Activated T-helper 2 cell treated with anti-CD3 and anti-CD28 coated beads, Interferon-gamma antibody, Interleukin-2, Interleukin-4, amounts not matched to agents 10 μg/mL and 5 μg/mL and 100 μg/mL, durations not matched to agents 14 hours and 24 hours and 36 hours (primary cell): Measurements from ENCODE around the gene UBE2L3. TPM values are rescaled to one million over a fixed set of nuclear protein-coding genes. Genes with fewer than 3 reads are reported as not detected.
A peak's percentile ranks its signal among the peaks of the same experiment; 100 is the strongest.
"Not testable (repeated sequence)": the region's sequence is repeated elsewhere in the genome, so short reads cannot be mapped to it uniquely, and the experiment has no call there.

Experiments used
- DNase-seq: peaks from one replicate; pipeline ENCODE4 v3.0.0; 2021; ENCODE audit warnings: low spot score
- H3K27ac Mint-ChIP-seq: one replicate; pipeline ENCODE4 v1.8.0; 2021; ENCODE audit warnings: mixed read lengths
- H3K27me3 Mint-ChIP-seq: one replicate; pipeline ENCODE4 v1.8.0; 2021; ENCODE audit warnings: low read depth, mixed read lengths
- H3K36me3 Mint-ChIP-seq: one replicate; pipeline ENCODE4 v1.8.0; 2021; ENCODE audit warnings: low read depth, mixed read lengths
- H3K4me1 Mint-ChIP-seq: one replicate; pipeline ENCODE4 v1.8.0; 2021; ENCODE audit warnings: low read depth, mixed read lengths
- H3K4me3 Mint-ChIP-seq: one replicate; pipeline ENCODE4 v1.8.0; 2021; ENCODE audit warnings: low read depth, mild to moderate bottlenecking, moderate library complexity, mixed read lengths
- H3K9me3 Mint-ChIP-seq: one replicate; pipeline ENCODE4 v1.8.0; 2021; ENCODE audit warnings: mixed read lengths
- intact Hi-C: fragments of 100-400 bp; cut with micrococcal nuclease; formaldehyde crosslinking; loops from one replicate; pipeline ENCODE4 v1.15.1; 2023
- total RNA-seq: library from RNA; stranded (reverse); gene quantifications from 2 replicates; pipeline ENCODE4 v1.2.3, GENCODE V29; 2022

Gene UBE2L3
- total RNA-seq, 1 donor from 2014 or later, result 65.5 TPM

GRCh38 chr22:21617337-21617736 is 49.8 kb downstream of the UBE2L3 start:
- DNase-seq, H3K27ac Mint-ChIP-seq, H3K27me3 Mint-ChIP-seq, H3K4me1 Mint-ChIP-seq, H3K9me3 Mint-ChIP-seq, H3K4me3 Mint-ChIP-seq, intact Hi-C loops: not testable (repeated sequence)
- peaks cover 42% of the 10 kb centered on the region for H3K36me3 Mint-ChIP-seq

DNA sequence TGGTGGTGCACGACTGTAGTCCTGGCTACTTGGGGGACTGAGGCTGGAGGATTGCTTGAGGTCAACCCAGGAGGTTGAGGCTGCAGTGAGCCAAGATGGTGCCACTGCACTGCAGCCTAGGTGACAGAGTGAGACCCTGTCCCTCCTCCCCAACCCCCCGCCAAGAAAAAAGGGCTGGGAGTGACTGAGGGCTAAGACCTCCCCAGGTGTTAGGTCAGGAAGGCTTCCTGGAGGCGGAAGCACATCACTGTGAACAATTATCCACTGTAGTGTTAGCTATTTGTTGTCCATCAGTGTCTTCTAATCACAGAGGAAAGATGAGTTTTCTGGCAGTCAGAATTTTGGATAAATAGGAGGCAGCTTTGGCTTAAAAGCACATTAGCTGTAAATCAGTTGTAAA is 53.5 kb downstream of the UBE2L3 start:
- no peak for DNase-seq
- no peaks in the 10 kb centered on the region for H3K9me3 Mint-ChIP-seq
- no peaks in the 10 kb centered on the region for H3K27me3 Mint-ChIP-seq
- no peak overlapping the region for H3K27ac Mint-ChIP-seq
- intact Hi-C loops, result no loop called here
- peaks cover 9% of the 10 kb centered on the region for H3K4me1 Mint-ChIP-seq
- no peak overlapping the region for H3K4me3 Mint-ChIP-seq
- H3K36me3 Mint-ChIP-seq, result peaks cover 39% of the 10 kb centered on the region

DNA sequence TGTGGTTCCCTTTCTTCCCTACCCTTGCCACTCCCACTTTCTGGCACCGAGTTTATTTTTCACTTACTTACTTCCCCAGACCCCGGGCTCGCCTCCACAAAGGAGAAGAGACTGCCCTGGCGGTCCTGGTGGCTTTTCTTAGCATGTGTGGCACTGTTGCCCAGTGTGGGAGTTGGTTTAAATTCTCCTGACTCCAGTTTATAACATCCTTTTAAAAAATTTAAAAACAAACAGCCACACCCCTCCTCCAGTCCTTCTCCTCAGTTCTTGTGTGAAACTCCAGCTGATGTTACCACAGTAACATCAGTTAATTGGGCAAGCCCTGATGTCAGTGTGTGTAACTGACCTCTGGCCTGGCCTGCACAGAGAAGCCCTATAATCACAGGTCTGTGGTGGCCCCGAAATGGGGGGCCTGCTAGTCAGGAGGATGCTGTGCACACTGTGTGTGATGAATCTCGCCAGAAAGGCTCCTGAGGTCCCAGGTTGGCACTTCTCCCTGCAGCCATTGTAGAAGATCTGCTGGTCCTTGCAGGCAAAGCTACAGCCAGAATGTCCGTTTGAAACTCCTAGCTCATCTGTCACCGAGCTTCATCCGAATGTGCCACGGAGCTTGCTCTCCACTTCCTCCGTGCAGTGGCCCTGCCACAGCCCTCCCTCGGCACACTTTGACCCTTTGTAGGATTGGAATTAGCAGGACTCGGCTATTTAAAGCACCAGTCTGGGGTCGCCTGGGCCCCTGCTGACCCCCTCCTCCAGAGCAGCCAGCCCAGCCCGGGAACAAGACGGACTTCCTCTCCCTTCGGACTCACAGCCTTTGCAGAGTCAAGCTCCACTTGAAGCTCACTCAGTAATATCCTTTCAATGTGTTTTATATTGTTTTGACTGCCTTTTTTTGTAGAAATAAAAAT is 54.8 kb downstream of the UBE2L3 start:
- Mint-ChIP-seq H3K4me1 (peaks cover 16% of the 10 kb centered on the region), H3K4me3 (no peak overlapping the region), H3K9me3 (no peaks in the 10 kb centered on the region), H3K27ac (no peak overlapping the region), H3K27me3 (no peaks in the 10 kb centered on the region), H3K36me3 (peaks cover 46% of the 10 kb centered on the region)
- no peak for DNase-seq
- intact Hi-C loops, result no loop called here

DNA sequence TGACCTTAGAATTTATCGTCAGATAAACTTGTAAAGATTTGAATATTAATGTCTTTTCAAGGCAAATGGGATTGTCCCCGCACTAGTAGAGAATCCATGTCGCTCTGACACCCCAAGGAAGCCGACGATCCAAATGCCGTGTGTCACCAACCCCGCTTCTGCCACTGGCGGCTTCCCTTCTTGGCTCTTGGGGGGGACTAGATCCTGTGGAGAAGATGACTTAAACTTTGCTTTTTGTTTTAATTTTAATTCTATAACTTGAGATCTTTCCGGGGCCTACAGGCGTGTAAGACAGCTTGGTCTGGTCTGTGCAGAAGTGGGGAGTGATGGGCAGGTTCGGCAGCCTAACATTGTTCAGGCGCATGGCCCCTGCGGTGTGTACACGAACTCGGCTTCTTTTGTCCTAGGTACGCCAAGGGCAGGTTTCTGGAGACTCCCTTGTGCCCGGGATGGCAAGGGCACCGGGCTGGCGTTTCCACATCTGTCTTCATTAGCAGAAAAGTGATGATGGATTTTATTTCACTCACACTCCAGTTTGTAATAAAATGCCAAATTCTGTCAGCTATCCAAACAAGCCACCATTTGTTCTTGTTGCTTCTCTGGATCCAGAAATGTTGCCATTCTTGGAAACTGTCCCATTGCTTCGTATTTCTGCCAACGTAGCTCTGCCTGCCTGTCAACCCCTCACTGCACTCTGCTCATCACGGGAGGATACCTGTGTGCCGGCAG is 55.6 kb downstream of the UBE2L3 start:
- Mint-ChIP-seq H3K27me3 (no peaks in the 10 kb centered on the region), H3K27ac (no peak overlapping the region), H3K9me3 (no peaks in the 10 kb centered on the region), H3K4me3 (no peak overlapping the region), H3K4me1 (peaks cover 20% of the 10 kb centered on the region), H3K36me3 (peaks cover 51% of the 10 kb centered on the region)
- no peak for DNase-seq
- intact Hi-C loops, result no loop called here

- H3K4me3 Mint-ChIP-seq, result no peak overlapping the region
- peaks cover 55% of the 10 kb centered on the region for H3K36me3 Mint-ChIP-seq
- H3K9me3 Mint-ChIP-seq, result no peaks in the 10 kb centered on the region
- intact Hi-C loops, result no loop called here
- no peak overlapping the region for H3K27ac Mint-ChIP-seq
- peaks cover 23% of the 10 kb centered on the region for H3K4me1 Mint-ChIP-seq
- no peaks in the 10 kb centered on the region for H3K27me3 Mint-ChIP-seq
- DNase-seq, result no peak
Measured at GRCh38 chr22:21623648-21623970, 56.1 kb downstream of the UBE2L3 start.

DNA sequence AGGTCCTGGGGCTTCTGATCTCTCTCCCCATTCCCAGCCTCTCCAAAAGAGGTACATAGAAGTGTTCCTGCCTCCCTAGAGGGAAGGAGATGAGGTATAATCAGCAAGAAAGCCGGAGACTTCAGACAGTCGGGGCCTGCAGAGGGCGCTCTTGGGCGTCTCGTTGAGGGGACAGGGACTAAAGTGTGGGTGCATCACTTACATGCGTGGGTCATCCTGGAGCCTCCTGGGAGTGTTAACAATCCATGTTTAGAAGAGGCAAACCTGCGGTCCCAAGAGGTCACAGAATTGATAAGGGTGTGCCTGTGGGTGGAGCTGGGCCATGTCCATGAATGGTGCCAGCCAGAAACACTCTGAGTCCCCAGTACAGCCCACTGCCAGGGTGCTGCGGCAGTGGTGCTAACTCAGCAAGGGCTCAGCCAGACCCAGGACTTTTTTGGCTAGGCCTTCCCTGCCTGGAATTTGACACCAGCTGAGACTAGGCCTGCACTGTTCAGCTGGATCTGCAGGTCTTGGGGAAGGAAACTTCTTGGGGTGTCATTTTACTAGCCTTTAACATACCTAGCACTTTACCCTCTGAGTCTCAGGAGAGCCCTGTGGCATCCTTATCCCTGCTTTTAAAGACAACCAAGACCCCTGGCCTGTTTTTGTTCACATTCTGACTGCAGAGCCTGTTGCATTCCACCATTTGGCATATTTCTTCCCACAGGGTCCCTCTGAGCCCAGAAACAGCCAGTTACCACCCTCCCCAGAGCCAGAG is 56.8 kb downstream of the UBE2L3 start:
- no peak overlapping the region for H3K4me3 Mint-ChIP-seq
- H3K36me3 Mint-ChIP-seq, result peaks cover 58% of the 10 kb centered on the region
- intact Hi-C loops, result no loop called here
- H3K27me3 Mint-ChIP-seq, result no peaks in the 10 kb centered on the region
- peak overlapping the region; percentile 65 for H3K27ac Mint-ChIP-seq
- H3K9me3 Mint-ChIP-seq, result no peaks in the 10 kb centered on the region
- no peak for DNase-seq
- peaks cover 25% of the 10 kb centered on the region for H3K4me1 Mint-ChIP-seq

DNA sequence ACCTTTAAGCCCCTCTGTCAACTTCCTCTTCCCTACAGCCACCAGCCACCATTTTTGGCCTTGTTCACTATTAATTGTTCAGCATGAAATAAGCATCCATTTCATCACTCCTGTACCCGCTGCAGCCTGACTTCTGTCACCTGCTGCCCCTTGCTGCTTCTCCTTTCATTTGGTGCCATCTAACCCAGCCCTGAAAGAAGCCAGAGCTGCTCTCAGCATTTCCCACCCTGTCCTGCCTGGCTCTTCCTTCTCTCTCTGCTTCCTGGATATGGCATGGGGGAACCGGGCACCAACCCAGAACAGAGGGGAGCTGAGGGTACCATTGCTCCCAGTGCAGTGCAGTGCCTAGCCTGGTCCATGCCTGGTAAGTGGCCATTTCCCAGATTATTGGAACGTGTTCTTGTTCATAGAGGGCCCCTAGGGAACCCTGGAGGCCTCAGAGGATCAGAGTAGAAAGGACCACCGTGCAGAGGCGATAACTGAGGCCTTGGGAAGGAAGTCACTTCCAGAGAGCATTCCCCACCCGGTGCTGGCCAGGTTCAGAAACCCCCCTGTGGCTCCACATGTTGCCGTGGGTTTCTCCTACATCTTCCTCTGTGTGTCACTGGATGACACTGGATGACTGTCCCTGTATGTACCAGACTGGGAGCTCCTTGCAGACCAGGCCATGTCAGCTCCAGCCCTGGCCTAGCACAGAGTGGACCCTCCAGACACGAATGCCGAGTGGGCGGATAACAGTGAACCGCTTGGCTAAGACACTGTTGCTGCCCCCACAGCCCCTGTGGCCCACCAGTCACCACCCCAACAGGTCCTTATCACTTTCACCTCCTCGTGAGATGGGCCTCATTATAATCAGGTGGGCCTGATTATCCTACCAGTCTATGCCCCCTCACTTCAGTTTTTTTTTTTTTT is 57.6 kb downstream of the UBE2L3 start:
- Mint-ChIP-seq H3K27me3 (no peaks in the 10 kb centered on the region), H3K4me3 (no peak overlapping the region), H3K36me3 (peaks cover 54% of the 10 kb centered on the region), H3K9me3 (no peaks in the 10 kb centered on the region), H3K27ac (peak overlapping the region; percentile 65), H3K4me1 (peaks cover 23% of the 10 kb centered on the region)
- no peak for DNase-seq
- intact Hi-C loops, result no loop called here

- no peak for DNase-seq
- no peaks in the 10 kb centered on the region for H3K9me3 Mint-ChIP-seq
- intact Hi-C loops, result no loop called here
- no peaks in the 10 kb centered on the region for H3K27me3 Mint-ChIP-seq
- H3K4me1 Mint-ChIP-seq, result peaks cover 31% of the 10 kb centered on the region
- H3K4me3 Mint-ChIP-seq, result peak overlapping the region; percentile 48
- H3K36me3 Mint-ChIP-seq, result peaks cover 52% of the 10 kb centered on the region
- peak overlapping the region; percentile 20 for H3K27ac Mint-ChIP-seq
Measured at GRCh38 chr22:21626073-21626734, 58.7 kb downstream of the UBE2L3 start.

- Mint-ChIP-seq H3K27me3 (no peaks in the 10 kb centered on the region), H3K4me1 (peaks cover 35% of the 10 kb centered on the region), H3K4me3 (peak overlapping the region; percentile 84), H3K9me3 (no peaks in the 10 kb centered on the region), H3K27ac (peak overlapping the region; percentile 20), H3K36me3 (peaks cover 49% of the 10 kb centered on the region)
- DNase-seq, result no peak
- intact Hi-C loops, result no loop called here
Measured at GRCh38 chr22:21626735-21627469, 59.4 kb downstream of the UBE2L3 start.

GRCh38 chr22:21628386-21629254 is 61.1 kb downstream of the UBE2L3 start:
- Mint-ChIP-seq H3K4me1 (peaks cover 36% of the 10 kb centered on the region), H3K4me3 (peak overlapping the region; percentile 89), H3K27me3 (no peaks in the 10 kb centered on the region), H3K9me3 (no peaks in the 10 kb centered on the region), H3K36me3 (peaks cover 34% of the 10 kb centered on the region), H3K27ac (peak overlapping the region; percentile 90)
- intact Hi-C loops, result loop anchor here (1.0 kb wide), 1 partner anchor 57 kb away; no protein-coding TSS in a partner anchor
- DNase-seq, result no peak
